ENCODE results near the gene DTD1. TPM values are rescaled to one million over a fixed set of nuclear protein-coding genes. Genes with fewer than 3 reads are reported as not detected.
A peak's percentile ranks its signal among the peaks of the same experiment; 100 is the strongest.

Gene DTD1
- total and polyA plus RNA-seq, 2 of the 13 experiments (the other 11 are each of a cell fraction or from before 2014, with no cell fraction given) = 41.2 to 79.3 TPM

DNA sequence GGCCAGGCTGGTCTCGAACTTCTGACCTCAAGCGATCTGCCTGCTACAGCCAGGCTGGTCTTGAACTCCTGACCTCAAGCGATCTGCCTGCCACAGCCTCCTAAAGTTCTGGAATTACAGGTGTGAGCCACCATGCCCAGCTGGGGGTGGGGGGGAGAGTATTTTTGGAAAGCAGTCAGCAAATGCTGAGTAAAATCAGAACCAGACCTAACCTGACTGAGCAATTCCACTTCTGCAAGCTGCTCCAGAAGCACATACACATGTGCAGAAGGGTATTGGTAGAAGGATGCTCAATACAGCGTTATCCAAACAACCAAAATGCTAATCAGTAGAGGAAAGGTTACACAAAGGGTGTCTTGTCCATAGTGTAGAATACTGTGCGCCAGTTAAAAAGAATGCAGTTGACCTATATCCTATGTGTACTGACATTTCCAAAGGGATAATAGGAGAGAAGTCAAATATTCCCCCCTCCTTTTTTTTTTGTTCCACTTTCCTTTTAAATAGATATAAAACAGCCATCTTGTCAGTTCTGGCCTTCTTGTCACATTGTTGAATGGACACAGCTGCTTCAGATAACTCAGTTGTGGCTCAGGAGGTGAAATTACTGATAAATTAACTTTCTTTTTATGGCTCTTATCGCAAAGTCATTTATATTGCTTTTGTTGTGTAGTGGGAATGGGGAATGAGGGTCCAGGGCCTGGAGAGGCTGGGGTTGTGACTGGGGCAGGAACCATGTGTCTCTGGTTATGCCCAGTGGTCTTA lies 74.6 kb downstream of the DTD1 start:
- in situ Hi-C loops (cut with HindIII; ENCODE audit: extremely low pct_ligation_motif_present, low pct_unique_long_range_greater_than_20kb) = no loop called here
- CTCF ChIA-PET (ENCODE audit: low intra/inter-chr PET ratio, low total read pairs) = no interaction called here

More for the DNA sequence above, 74.6 kb downstream of the DTD1 start:
- Histone ChIP-seq H3K9ac (ENCODE audit: insufficient read depth, low read depth, low read length) (no peak overlapping the region), H3K4me2 (ENCODE audit: low read depth, low read length) (no peak overlapping the region), H3K4me3 (replicated peaks in 1 of 3; ENCODE audit: insufficient read depth in 1 of 3, low read depth in 2 of 3, low read length in 3 of 3) (no peak overlapping the region), H3K36me3 (replicated peaks in 1 of 2; ENCODE audit: control insufficient read depth in 1 of 2, insufficient read depth in 2 of 2, low read length in 2 of 2) (no peaks in the 10 kb centered on the region), H3K9me3 (ENCODE audit: low read length) (no peaks in the 10 kb centered on the region), H3K4me1 (ENCODE audit: insufficient read depth, low read length) (no peaks in the 10 kb centered on the region), H3K27me3 (ENCODE audit: control insufficient read depth in 1 of 2, insufficient read depth in 2 of 2, low read length in 2 of 2) (no peaks in the 10 kb centered on the region), H3K79me2 (ENCODE audit: insufficient read depth, low read length) (no peaks in the 10 kb centered on the region), H4K20me1 (ENCODE audit: insufficient read depth, low read length) (no peaks in the 10 kb centered on the region), H2AFZ (ENCODE audit: low read length) (no peak overlapping the region), H3K27ac (ENCODE audit: extremely low read length, insufficient read depth, low read length) (no peak overlapping the region)
- FAIRE-seq (no peak), ATAC-seq (peak; percentile 48; the same call in 2 of the 3 replicates), DNase-seq (ENCODE audit: low spot score) (peak; percentile 30)
- no TSS peak for BruUV-seq (replicated peaks)
- intact Hi-C loops (cut with micrococcal nuclease; ENCODE audit: unreplicated experiment) = no loop called here
- no peak for TF ChIP-seq ZMAT3 (CRISPR knock-in tag; conservative IDR thresholded peaks at IDR 0.05)
- TF ChIP-seq ZNF431 (CRISPR knock-in tag; IDR thresholded peaks at IDR 0.05; ENCODE audit: borderline replicate concordance, low read depth) = no peak
- no peak for TF ChIP-seq ARID2 (CRISPR knock-in tag; IDR thresholded peaks at IDR 0.05; ENCODE audit: borderline replicate concordance)
- no peak for TF ChIP-seq ZNF567 (CRISPR knock-in tag; IDR thresholded peaks at IDR 0.05; ENCODE audit: borderline replicate concordance)
- TF ChIP-seq, protein P1, sequence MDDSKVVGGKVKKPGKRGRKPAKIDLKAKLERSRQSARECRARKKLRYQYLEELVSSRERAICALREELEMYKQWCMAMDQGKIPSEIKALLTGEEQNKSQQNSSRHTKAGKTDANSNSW (CRISPR knock-in tag; IDR thresholded peaks at IDR 0.05; ENCODE audit: borderline replicate concordance) = no peak
- TF ChIP-seq ZNF460 (CRISPR knock-in tag; IDR thresholded peaks at IDR 0.05; ENCODE audit: borderline replicate concordance) = no peak
- no peak for TF ChIP-seq ZNF251 (CRISPR knock-in tag; IDR thresholded peaks at IDR 0.05)
- TF ChIP-seq, protein P2, sequence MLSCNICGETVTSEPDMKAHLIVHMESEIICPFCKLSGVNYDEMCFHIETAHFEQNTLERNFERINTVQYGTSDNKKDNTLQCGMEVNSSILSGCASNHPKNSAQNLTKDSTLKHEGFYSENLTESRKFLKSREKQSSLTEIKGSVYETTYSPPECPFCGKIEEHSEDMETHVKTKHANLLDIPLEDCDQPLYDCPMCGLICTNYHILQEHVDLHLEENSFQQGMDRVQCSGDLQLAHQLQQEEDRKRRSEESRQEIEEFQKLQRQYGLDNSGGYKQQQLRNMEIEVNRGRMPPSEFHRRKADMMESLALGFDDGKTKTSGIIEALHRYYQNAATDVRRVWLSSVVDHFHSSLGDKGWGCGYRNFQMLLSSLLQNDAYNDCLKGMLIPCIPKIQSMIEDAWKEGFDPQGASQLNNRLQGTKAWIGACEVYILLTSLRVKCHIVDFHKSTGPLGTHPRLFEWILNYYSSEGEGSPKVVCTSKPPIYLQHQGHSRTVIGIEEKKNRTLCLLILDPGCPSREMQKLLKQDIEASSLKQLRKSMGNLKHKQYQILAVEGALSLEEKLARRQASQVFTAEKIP (CRISPR knock-in tag; IDR thresholded peaks at IDR 0.05; ENCODE audit: borderline replicate concordance) = no peak
- TF ChIP-seq ZNF569 (CRISPR knock-in tag; IDR thresholded peaks at IDR 0.05; ENCODE audit: borderline replicate concordance) = no peak
- no peak for TF ChIP-seq ZNF850 (CRISPR knock-in tag; conservative IDR thresholded peaks at IDR 0.05)
- TF ChIP-seq CEBPB (IDR thresholded peaks at IDR 0.05; ENCODE audit: borderline replicate concordance, low read depth, low read length) = no peak
- TF ChIP-seq ISX (CRISPR knock-in tag; conservative IDR thresholded peaks at IDR 0.05) = no peak
- no peak for TF ChIP-seq RARG (CRISPR knock-in tag; IDR thresholded peaks at IDR 0.05; ENCODE audit: low read depth)
- TF ChIP-seq ZNF264 (CRISPR knock-in tag; IDR thresholded peaks at IDR 0.05) = no peak
- TF ChIP-seq ZNF317 (CRISPR knock-in tag; IDR thresholded peaks at IDR 0.05) = no peak
- TF ChIP-seq, protein P3, sequence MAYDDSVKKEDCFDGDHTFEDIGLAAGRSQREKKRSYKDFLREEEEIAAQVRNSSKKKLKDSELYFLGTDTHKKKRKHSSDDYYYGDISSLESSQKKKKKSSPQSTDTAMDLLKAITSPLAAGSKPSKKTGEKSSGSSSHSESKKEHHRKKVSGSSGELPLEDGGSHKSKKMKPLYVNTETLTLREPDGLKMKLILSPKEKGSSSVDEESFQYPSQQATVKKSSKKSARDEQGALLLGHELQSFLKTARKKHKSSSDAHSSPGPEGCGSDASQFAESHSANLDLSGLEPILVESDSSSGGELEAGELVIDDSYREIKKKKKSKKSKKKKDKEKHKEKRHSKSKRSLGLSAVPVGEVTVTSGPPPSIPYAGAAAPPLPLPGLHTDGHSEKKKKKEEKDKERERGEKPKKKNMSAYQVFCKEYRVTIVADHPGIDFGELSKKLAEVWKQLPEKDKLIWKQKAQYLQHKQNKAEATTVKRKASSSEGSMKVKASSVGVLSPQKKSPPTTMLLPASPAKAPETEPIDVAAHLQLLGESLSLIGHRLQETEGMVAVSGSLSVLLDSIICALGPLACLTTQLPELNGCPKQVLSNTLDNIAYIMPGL (CRISPR knock-in tag; IDR thresholded peaks at IDR 0.05; ENCODE audit: borderline replicate concordance in 1 of 2, low read depth in 1 of 2) = no peak
- TF ChIP-seq CCAR2 (optimal IDR thresholded peaks at IDR 0.05; ENCODE audit: low read depth, low read length) = no peak
- POLR2A ChIA-PET = no interaction called here
- WGBS (ENCODE audit: low lambda C conversion rate) = 96% methylated on average over 6 of the region's 6 CpGs
